HCT116 (cell line): ENCODE data around the gene PXT1. TPM values are rescaled to one million over a fixed set of nuclear protein-coding genes. Genes with fewer than 3 reads are reported as not detected.

ENCODE experiments used
- ATAC-seq: fragments of 200-7000 bp; cut with Tn5 transposase; 2 replicates; pipeline ENCODE4 v1.9.1; 2020; ENCODE audit warnings: mild to moderate bottlenecking, moderate library complexity
- BruUV-seq: library from RNA; stranded (reverse); fragments of 400-500 nt; replicated peaks from 2 replicates; lab custom pipeline; 2021; lab: Mats Ljungman, UMichigan
- CTCF ChIA-PET: fragments of 300-600 bp; sonication (Branson Sonifier 250); formaldehyde crosslinking; loops from one replicate; lab custom pipeline; 2021; ENCODE audit warnings: antibody characterized with exemption; lab: Charles Lee
- POLR2A ChIA-PET: fragments of 300-600, 350-600 bp; sonication (Branson Sonifier 250); formaldehyde crosslinking; loops from one replicate; lab custom pipeline; 2021; ENCODE audit warnings: antibody characterized with exemption; lab: Charles Lee
- RAD21 ChIA-PET, 2 experiments: fragments of 300-600 bp; sonication (Branson Sonifier 250); formaldehyde crosslinking; loops; one replicate each; lab custom pipeline; 2023; ENCODE audit warnings: low total read pairs in 2 of 2; ENCODE audit not compliant: uncharacterized antibody in 2 of 2, unreplicated experiment in 2 of 2, low non-redundant PET in 1 of 2; lab: Charles Lee
- DNase-seq: peaks from one replicate; pipeline ENCODE4 v3.0.0-alpha.2; 2010; ENCODE audit warnings: low read depth, low spot score
- H2AFZ ChIP-seq: fragments of 200-600 bp; shearing (Covaris generic), sonication (generic); 2 replicates; pipeline ENCODE4 v1.6.1; 2017; ENCODE audit warnings: low read depth, mixed run types, mixed read lengths, antibody characterized with exemption, low read length; ENCODE audit not compliant: poor library complexity, severe bottlenecking
- H3K27ac ChIP-seq: 2 replicates; pipeline ENCODE4 v1.5.1; 2012; ENCODE audit warnings: low read depth, low read length
- H3K27me3 ChIP-seq: fragments of 200-600 bp; sonication (generic); 2 replicates; pipeline ENCODE4 v1.6.1; 2016; ENCODE audit warnings: mixed run types, low read length, mixed read lengths; ENCODE audit not compliant: insufficient read depth
- H3K36me3 ChIP-seq, 2 experiments: fragments of 200-500 bp in 1 of 2; fragments of 200-600 bp in 1 of 2; sonication (Bioruptor generic) in 1 of 2; sonication (generic) in 1 of 2; 2 replicates each; pipeline versions ENCODE4 v1.5.1 to v1.6.1; 2014 to 2016; ENCODE audit warnings: low read length in 2 of 2, inconsistent platforms in 1 of 2, mixed read lengths in 1 of 2, mixed run types in 1 of 2; ENCODE audit not compliant: insufficient read depth in 2 of 2, control insufficient read depth in 1 of 2
- H3K4me1 ChIP-seq, 2 experiments: fragments of 200-600 bp in 1 of 2; sonication (generic) in 1 of 2; 2 replicates each; pipeline versions ENCODE4 v1.5.1 to v1.6.1; 2012 to 2017; ENCODE audit warnings: low read length in 2 of 2, inconsistent platforms in 1 of 2, mild to moderate bottlenecking in 1 of 2, mixed read lengths in 1 of 2, mixed run types in 1 of 2, moderate library complexity in 1 of 2; ENCODE audit not compliant: insufficient read depth in 2 of 2, control insufficient read depth in 1 of 2
- H3K4me2 ChIP-seq: fragments of 200-600 bp; sonication (generic); 2 replicates; pipeline ENCODE4 v1.6.1; 2017; ENCODE audit warnings: mixed run types, low read length, mixed read lengths
- H3K4me3 ChIP-seq, 2 experiments: fragments of 200-600 bp in 1 of 2; sonication (generic) in 1 of 2; replicated peaks in 1 of 2; 2 replicates each; pipeline ENCODE4 v1.5.1; 2011 to 2016; ENCODE audit warnings: low read length in 2 of 2, control low read depth in 1 of 2, low read depth in 1 of 2, mild to moderate bottlenecking in 1 of 2, mixed read lengths in 1 of 2, mixed run types in 1 of 2
- H3K79me2 ChIP-seq: fragments of 200-600 bp; sonication (generic); 2 replicates; pipeline ENCODE4 v1.6.1; 2017; ENCODE audit warnings: mild to moderate bottlenecking, mixed run types, low read length, moderate library complexity, mixed read lengths; ENCODE audit not compliant: insufficient read depth
- H3K9ac ChIP-seq: fragments of 200-600 bp; sonication (generic); 2 replicates; pipeline ENCODE4 v1.6.1; 2016; ENCODE audit warnings: low read length, mixed read lengths
- H3K9me2 ChIP-seq: fragments of 200-600 bp; sonication (generic), shearing (Covaris generic); 2 replicates; pipeline ENCODE4 v1.6.1; 2017; ENCODE audit warnings: mixed run types, mild to moderate bottlenecking, moderate library complexity; ENCODE audit not compliant: insufficient read depth
- H3K9me3 ChIP-seq, 2 experiments: fragments of 200-500 bp in 1 of 2; fragments of 200-600 bp in 1 of 2; sonication (Bioruptor generic) in 1 of 2; sonication (generic) in 1 of 2; 2 replicates each; pipeline ENCODE4 v1.6.1; 2014 to 2017; ENCODE audit warnings: low read length in 2 of 2, mixed read lengths in 2 of 2, inconsistent platforms in 1 of 2, low read depth in 1 of 2, mild to moderate bottlenecking in 1 of 2, mixed run types in 1 of 2, moderate library complexity in 1 of 2; ENCODE audit not compliant: control insufficient read depth in 1 of 2, insufficient read depth in 1 of 2
- H4K20me1 ChIP-seq: fragments of 200-600 bp; sonication (generic), shearing (Covaris generic); 2 replicates; pipeline ENCODE4 v1.6.1; 2017; ENCODE audit warnings: mixed run types, mild to moderate bottlenecking, moderate library complexity; ENCODE audit not compliant: insufficient read depth
- CBX3 ChIP-seq: IDR thresholded peaks from 2 replicates; pipeline ENCODE4 v1.6.1; 2012; ENCODE audit warnings: low read depth
- CEBPB ChIP-seq: IDR thresholded peaks from 2 replicates; pipeline ENCODE4 v1.6.1; 2012; ENCODE audit warnings: low read depth
- ELF1 ChIP-seq: IDR thresholded peaks from 2 replicates; pipeline ENCODE4 v1.6.1; 2012; ENCODE audit warnings: low read depth, borderline replicate concordance
- EZH2 ChIP-seq: fragments of 200-600 bp; sonication (generic); IDR thresholded peaks from 2 replicates; pipeline ENCODE4 v1.6.1; 2017; ENCODE audit warnings: antibody characterized with exemption, mixed run types
- EZH2phosphoT487 ChIP-seq: fragments of 200-600 bp; IDR thresholded peaks from 2 replicates; pipeline ENCODE4 v1.6.1; 2018; ENCODE audit warnings: antibody characterized with exemption, borderline replicate concordance
- FOSL1 ChIP-seq: IDR thresholded peaks from 2 replicates; pipeline ENCODE4 v1.6.1; 2012; ENCODE audit warnings: low read depth
- JUND ChIP-seq: IDR thresholded peaks from 2 replicates; pipeline ENCODE4 v1.6.1; 2012
- REST ChIP-seq: IDR thresholded peaks from 2 replicates; pipeline ENCODE4 v1.6.1; 2012; ENCODE audit warnings: low read depth
- SIN3A ChIP-seq: IDR thresholded peaks from 2 replicates; pipeline ENCODE4 v1.6.1; 2012; ENCODE audit warnings: low read depth
- TCF7L2 ChIP-seq: IDR thresholded peaks from 2 replicates; pipeline ENCODE4 v1.7.0; 2011; ENCODE audit warnings: borderline replicate concordance, inconsistent platforms; ENCODE audit not compliant: insufficient read depth, insufficient read length; ENCODE audit errors: extremely low read depth
- YY1 ChIP-seq: IDR thresholded peaks from 2 replicates; pipeline ENCODE4 v1.6.1; 2011; ENCODE audit warnings: low read length, low read depth, moderate library complexity, mild to moderate bottlenecking; ENCODE audit not compliant: insufficient replicate concordance; ENCODE audit errors: extremely low read depth
- intact Hi-C: fragments of 100-400 bp; cut with micrococcal nuclease; formaldehyde crosslinking; loops from 2 replicates; pipeline ENCODE4 v1.10.0; 2022
- total RNA-seq: library from RNA; stranded (reverse); gene quantifications from one replicate; pipeline ENCODE4 v1.2.1, GENCODE V29; 2021; ENCODE audit not compliant: unreplicated experiment
- TF ChIP-seq, protein P1 (sequence below): IDR thresholded peaks from 2 replicates; pipeline ENCODE4 v1.6.1; 2011; ENCODE audit warnings: mild to moderate bottlenecking, low read length, moderate library complexity; ENCODE audit not compliant: insufficient replicate concordance; ENCODE audit errors: extremely low read depth
- TF ChIP-seq, protein P2 (sequence below): IDR thresholded peaks from 2 replicates; pipeline ENCODE4 v1.6.1; 2012

Gene PXT1
- total RNA-seq, 1 experiment from 2014 or later = 0.17 TPM

DNA sequence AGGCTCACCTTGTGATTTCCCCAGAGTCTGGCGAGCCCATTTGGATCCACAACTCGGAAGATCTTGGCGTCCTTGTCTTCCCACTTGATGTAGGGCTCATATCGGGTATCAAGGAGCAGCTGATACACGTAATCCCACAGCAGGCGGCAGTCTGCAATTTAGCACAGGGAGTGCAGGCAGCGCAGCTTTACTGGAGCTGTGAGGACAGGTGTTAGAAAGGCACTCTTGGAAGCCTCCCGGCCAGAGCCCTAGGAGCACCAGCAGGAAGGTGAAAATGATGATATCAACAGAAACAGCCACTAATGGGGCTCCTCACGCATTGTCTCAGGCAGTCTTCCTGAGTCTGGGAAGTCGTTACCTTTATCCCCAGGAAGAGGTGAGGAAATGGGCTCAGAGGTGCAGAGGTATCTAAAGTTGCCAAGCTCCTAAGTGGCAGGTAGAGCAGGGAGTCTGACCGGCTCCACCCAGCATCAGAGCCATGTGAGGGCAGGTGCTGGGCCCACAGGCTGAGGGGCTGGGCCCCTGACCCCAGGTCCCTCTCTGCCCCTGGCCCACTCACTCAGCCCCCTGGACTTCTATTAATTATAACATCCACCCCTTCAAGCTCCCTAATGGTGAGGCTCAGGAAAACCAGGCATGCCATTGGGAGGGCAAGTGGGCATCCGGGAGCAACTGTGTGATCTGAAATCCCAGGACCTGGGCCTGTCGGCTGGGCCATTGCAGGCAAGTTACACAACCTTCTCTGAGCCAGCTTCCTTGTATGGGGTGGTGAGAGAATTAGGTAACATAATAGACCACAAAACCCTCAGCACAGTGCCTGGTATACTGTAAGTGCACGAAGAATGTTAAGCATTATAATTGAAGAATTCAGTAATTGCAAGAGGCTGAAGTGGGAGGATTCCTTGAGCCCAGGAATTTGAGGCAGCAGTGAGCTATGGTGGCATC, 73.5 kb downstream of the PXT1 start:
- no peak overlapping the region for H3K9ac ChIP-seq
- CTCF ChIA-PET = no interaction called here
- RAD21 ChIA-PET = no interaction called here
- H3K9me3 ChIP-seq = no peaks in the 10 kb centered on the region
- no TSS peak for BruUV-seq
- H3K4me1 ChIP-seq = no peaks in the 10 kb centered on the region
- H3K27ac ChIP-seq = no peak overlapping the region
- H3K4me3 ChIP-seq = no peak overlapping the region
- POLR2A ChIA-PET = no interaction called here
- H3K79me2 ChIP-seq = no peaks in the 10 kb centered on the region
- ATAC-seq (no peak), DNase-seq (no peak)
- H2AFZ ChIP-seq = no peak overlapping the region
- H3K4me2 ChIP-seq = no peak overlapping the region
- no peak for TF ChIP-seq SIN3A
- no peak for TF ChIP-seq EZH2phosphoT487
- TF ChIP-seq, protein P1, sequence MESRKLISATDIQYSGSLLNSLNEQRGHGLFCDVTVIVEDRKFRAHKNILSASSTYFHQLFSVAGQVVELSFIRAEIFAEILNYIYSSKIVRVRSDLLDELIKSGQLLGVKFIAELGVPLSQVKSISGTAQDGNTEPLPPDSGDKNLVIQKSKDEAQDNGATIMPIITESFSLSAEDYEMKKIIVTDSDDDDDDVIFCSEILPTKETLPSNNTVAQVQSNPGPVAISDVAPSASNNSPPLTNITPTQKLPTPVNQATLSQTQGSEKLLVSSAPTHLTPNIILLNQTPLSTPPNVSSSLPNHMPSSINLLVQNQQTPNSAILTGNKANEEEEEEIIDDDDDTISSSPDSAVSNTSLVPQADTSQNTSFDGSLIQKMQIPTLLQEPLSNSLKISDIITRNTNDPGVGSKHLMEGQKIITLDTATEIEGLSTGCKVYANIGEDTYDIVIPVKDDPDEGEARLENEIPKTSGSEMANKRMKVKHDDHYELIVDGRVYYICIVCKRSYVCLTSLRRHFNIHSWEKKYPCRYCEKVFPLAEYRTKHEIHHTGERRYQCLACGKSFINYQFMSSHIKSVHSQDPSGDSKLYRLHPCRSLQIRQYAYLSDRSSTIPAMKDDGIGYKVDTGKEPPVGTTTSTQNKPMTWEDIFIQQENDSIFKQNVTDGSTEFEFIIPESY = no peak
- TF ChIP-seq CEBPB = no peak
- no peak for TF ChIP-seq ELF1
- TF ChIP-seq TCF7L2 = no peak
- no peak for TF ChIP-seq EZH2
- no peak for TF ChIP-seq REST
- TF ChIP-seq CBX3 = no peak
- TF ChIP-seq, protein P2, sequence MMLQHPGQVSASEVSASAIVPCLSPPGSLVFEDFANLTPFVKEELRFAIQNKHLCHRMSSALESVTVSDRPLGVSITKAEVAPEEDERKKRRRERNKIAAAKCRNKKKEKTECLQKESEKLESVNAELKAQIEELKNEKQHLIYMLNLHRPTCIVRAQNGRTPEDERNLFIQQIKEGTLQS = no peak
- TF ChIP-seq YY1 = no peak
- TF ChIP-seq JUND = no peak
- no peak for TF ChIP-seq FOSL1
- H3K27me3 ChIP-seq = no peaks in the 10 kb centered on the region
- H3K9me2 ChIP-seq = no peaks in the 10 kb centered on the region
- H4K20me1 ChIP-seq = no peaks in the 10 kb centered on the region
- intact Hi-C loops = no loop called here
- no peaks in the 10 kb centered on the region for H3K36me3 ChIP-seq
